H1 (cell line): ENCODE measurements around the gene SLC9A5. TPM values are rescaled to one million over a fixed set of nuclear protein-coding genes. Genes with fewer than 3 reads are reported as not detected.

ENCODE experiments used
- CTCF ChIA-PET: fragments of 300-600 bp; sonication (Branson Sonifier 250); formaldehyde crosslinking; loops from one replicate; lab custom pipeline; 2021; ENCODE audit not compliant: partially characterized antibody; lab: Charles Lee
- POLR2A ChIA-PET: fragments of 300-600 bp; sonication (Branson Sonifier 250); formaldehyde crosslinking; loops from one replicate; lab custom pipeline; 2021; ENCODE audit warnings: inconsistent platforms; ENCODE audit not compliant: partially characterized antibody; lab: Charles Lee
- DNase-seq, 2 experiments: peaks; one replicate each; pipeline versions ENCODE4 v3.0.0 to v3.0.0-alpha.2; 2010 to 2022; ENCODE audit warnings: low spot score in 2 of 2, low read depth in 1 of 2, mixed read lengths in 1 of 2
- FAIRE-seq: peaks from 2 replicates; lab custom pipeline; 2011; peaks lifted over from hg19 to GRCh38; lab: Jason Lieb, UNC
- H2AFZ ChIP-seq: 2 replicates; pipeline ENCODE4 v1.8.1; 2012; ENCODE audit warnings: low read length, inconsistent platforms
- H2AK5ac ChIP-seq: 2 replicates; pipeline ENCODE4 v1.6.1; 2013; ENCODE audit warnings: low read depth, low read length
- H2BK120ac ChIP-seq: replicated peaks from 2 replicates; pipeline ENCODE3; 2013; ENCODE audit warnings: low read depth, low read length, inconsistent platforms
- H2BK12ac ChIP-seq: 2 replicates; pipeline ENCODE4 v1.6.1; 2013; ENCODE audit warnings: low read depth, low read length
- H2BK15ac ChIP-seq: 2 replicates; pipeline ENCODE4 v1.6.1; 2013; ENCODE audit warnings: low read length
- H2BK20ac ChIP-seq: 2 replicates; pipeline ENCODE4 v1.6.1; 2013; ENCODE audit warnings: low read length
- H2BK5ac ChIP-seq: 2 replicates; pipeline ENCODE4 v1.6.1; 2013; ENCODE audit warnings: low read depth, low read length
- H3K14ac ChIP-seq: 2 replicates; pipeline ENCODE4 v1.6.1; 2013; ENCODE audit warnings: inconsistent platforms; ENCODE audit not compliant: insufficient read length
- H3K18ac ChIP-seq: 2 replicates; pipeline ENCODE4 v1.6.1; 2013; ENCODE audit warnings: low read length; ENCODE audit errors: extremely low read depth
- H3K23ac ChIP-seq: 2 replicates; pipeline ENCODE4 v1.6.1; 2013; ENCODE audit warnings: inconsistent platforms; ENCODE audit not compliant: insufficient read length
- H3K23me2 ChIP-seq: 2 replicates; pipeline ENCODE4 v1.6.1; 2013; ENCODE audit warnings: low read depth, low read length
- H3K27ac ChIP-seq: 2 replicates; pipeline ENCODE4 v1.6.1; 2011; ENCODE audit warnings: low read depth, low read length, inconsistent platforms
- H3K27me3 ChIP-seq, 4 experiments: replicated peaks in 1 of 4; 1 replicate in 1 of 4; 2 replicates in 3 of 4; pipeline versions ENCODE4 v1.6.1 to v1.8.1; 2011 to 2013; ENCODE audit warnings: low read length in 3 of 4, mild to moderate bottlenecking in 3 of 4, inconsistent platforms in 2 of 4, mixed read lengths in 2 of 4, moderate library complexity in 1 of 4; ENCODE audit not compliant: control insufficient read depth in 3 of 4, insufficient read depth in 3 of 4; ENCODE audit errors: extremely low read depth in 1 of 4
- H3K36me3 ChIP-seq, 4 experiments: 2 replicates each; pipeline versions ENCODE4 v1.6.1 to v1.8.1; 2011 to 2013; ENCODE audit warnings: mild to moderate bottlenecking in 4 of 4, low read length in 3 of 4, moderate library complexity in 2 of 4, control low read depth in 1 of 4, inconsistent platforms in 1 of 4; ENCODE audit not compliant: insufficient read depth in 4 of 4, control insufficient read depth in 2 of 4
- H3K4ac ChIP-seq: replicated peaks from 2 replicates; pipeline ENCODE3; 2013; ENCODE audit warnings: low read length, low read depth, mixed read lengths, inconsistent platforms; ENCODE audit not compliant: insufficient read length
- H3K4me1 ChIP-seq, 4 experiments: replicated peaks in 1 of 4; 1 replicate in 1 of 4; 2 replicates in 3 of 4; pipeline versions ENCODE4 v1.6.1 to v1.8.1; 2011 to 2013; ENCODE audit warnings: low read length in 3 of 4, inconsistent platforms in 2 of 4, mixed read lengths in 1 of 4; ENCODE audit not compliant: insufficient read depth in 4 of 4, control insufficient read depth in 3 of 4
- H3K4me2 ChIP-seq, 2 experiments: 2 replicates each; pipeline versions ENCODE4 v1.6.1 to v1.8.1; 2011 to 2013; ENCODE audit warnings: low read depth in 2 of 2, low read length in 2 of 2, control low read depth in 1 of 2, inconsistent platforms in 1 of 2, mild to moderate bottlenecking in 1 of 2; ENCODE audit not compliant: insufficient read depth in 1 of 2
- H3K4me3 ChIP-seq, 4 experiments: fragments of 200-600, 300-600 bp in 1 of 4; sonication (generic), shearing (Covaris generic), sonication (Bioruptor Twin) in 1 of 4; 2 replicates each; pipeline versions ENCODE4 v1.5.1 to v1.8.1; 2011 to 2016; ENCODE audit warnings: low read length in 4 of 4, low read depth in 3 of 4, control low read depth in 2 of 4, inconsistent platforms in 2 of 4, mild to moderate bottlenecking in 2 of 4, mixed read lengths in 1 of 4, moderate library complexity in 1 of 4; ENCODE audit not compliant: insufficient read depth in 2 of 4; ENCODE audit errors: extremely low read depth in 1 of 4
- H3K56ac ChIP-seq: replicated peaks from 2 replicates; pipeline ENCODE3; 2013; ENCODE audit warnings: low read depth, mild to moderate bottlenecking, mixed read lengths, low read length, inconsistent platforms; ENCODE audit not compliant: insufficient read length
- H3K79me1 ChIP-seq: 2 replicates; pipeline ENCODE4 v1.6.1; 2013; ENCODE audit warnings: low read depth, low read length, control low read depth
- H3K79me2 ChIP-seq, 2 experiments: 2 replicates each; pipeline versions ENCODE4 v1.6.1 to v1.8.1; 2012 to 2013; ENCODE audit warnings: low read length in 2 of 2, mild to moderate bottlenecking in 2 of 2, inconsistent platforms in 1 of 2; ENCODE audit not compliant: insufficient read depth in 2 of 2, control insufficient read depth in 1 of 2
- H3K9ac ChIP-seq, 4 experiments: replicated peaks in 1 of 4; 1 replicate in 1 of 4; 2 replicates in 3 of 4; pipeline versions ENCODE4 v1.6.1 to v1.8.1; 2011 to 2013; ENCODE audit warnings: low read depth in 3 of 4, low read length in 3 of 4, control low read depth in 2 of 4, mild to moderate bottlenecking in 2 of 4, moderate library complexity in 2 of 4, inconsistent platforms in 1 of 4; ENCODE audit errors: extremely low read depth in 1 of 4
- H3K9me3 ChIP-seq, 2 experiments: 2 replicates each; pipeline versions ENCODE4 v1.6.1 to v1.8.1; 2012 to 2013; ENCODE audit warnings: mild to moderate bottlenecking in 2 of 2, moderate library complexity in 2 of 2, control low read depth in 1 of 2, inconsistent platforms in 1 of 2, low read depth in 1 of 2, low read length in 1 of 2, mixed read lengths in 1 of 2; ENCODE audit not compliant: insufficient read depth in 2 of 2
- H4K20me1 ChIP-seq, 2 experiments: replicated peaks in 1 of 2; 2 replicates each; pipeline versions ENCODE3 to v1.8.1; 2011 to 2013; ENCODE audit warnings: inconsistent platforms in 2 of 2, low read length in 2 of 2, mild to moderate bottlenecking in 1 of 2; ENCODE audit not compliant: insufficient read depth in 2 of 2, control insufficient read depth in 1 of 2
- H4K5ac ChIP-seq: 2 replicates; pipeline ENCODE4 v1.6.1; 2013; ENCODE audit warnings: low read length, low read depth, mixed read lengths, inconsistent platforms; ENCODE audit not compliant: insufficient read length
- H4K8ac ChIP-seq: 2 replicates; pipeline ENCODE4 v1.8.0; 2013; ENCODE audit warnings: mild to moderate bottlenecking, moderate library complexity, low read length, inconsistent platforms; ENCODE audit not compliant: insufficient read depth; ENCODE audit errors: extremely low read depth
- H4K91ac ChIP-seq: replicated peaks from 2 replicates; pipeline ENCODE3; 2013; ENCODE audit warnings: low read length, mixed read lengths, inconsistent platforms; ENCODE audit not compliant: insufficient read length
- TAF7 ChIP-seq: optimal IDR thresholded peaks from 2 replicates; pipeline ENCODE3; 2011; ENCODE audit warnings: low read depth, mild to moderate bottlenecking, inconsistent platforms, low read length, moderate library complexity, borderline replicate concordance
- ZNF274 ChIP-seq: IDR thresholded peaks from 2 replicates; pipeline ENCODE4 v1.7.0; 2012; ENCODE audit warnings: low read length, borderline replicate concordance; ENCODE audit errors: extremely low read depth
- WGBS, 2 experiments: shearing (Covaris generic) in 1 of 2; methylation state at CpG; one replicate each; pipeline versions ENCODE4 v1.1.6 to v1.1.7; 2013 to 2015; ENCODE audit warnings: low lambda C conversion rate in 2 of 2, mixed read lengths in 2 of 2, inconsistent platforms in 1 of 2, low coverage in 1 of 2, missing lambda C conversion rate in 1 of 2; ENCODE audit not compliant: insufficient replicate concordance in 2 of 2, insufficient coverage in 1 of 2, insufficient read length in 1 of 2; ENCODE audit errors: extremely low coverage in 1 of 2, missing lambda C conversion rate in 1 of 2; 5-methylcytosine and 5-hydroxymethylcytosine counted together
- polyA plus RNA-seq, 7 experiments: library from polyadenylated mRNA; depleted of rRNA in 3 of 7; stranded (reverse) in 5 of 7; unstranded in 2 of 7; fragments of >200 nt in 5 of 7; fragments of 200-250 nt in 2 of 7; gene quantifications; 1 replicate in 5 of 7; 2 replicates in 1 of 7; 4 replicates in 1 of 7; pipeline versions ENCODE4 v1.2.1 to v1.2.3, GENCODE V29; 2011 to 2013; ENCODE audit warnings: missing spikeins in 2 of 7, mixed read lengths in 2 of 7
- total RNA-seq: library from RNA; stranded (reverse); fragmentation: NEBNext Ultra II Directional; extraction: Animal tissue kit (Norgen Biotek cat#: 25700); gene quantifications from 2 replicates; pipeline ENCODE4 v1.2.1, GENCODE V29; 2021

SLC9A5 gene
- total and polyA plus RNA-seq, 2 of the 8 experiments (the other 6 are each of a cell fraction or from before 2014, with no cell fraction given) = 7.9 to 8.6 TPM

GRCh38 chr16:67282447-67282805 is 33.6 kb downstream of the SLC9A5 start:
- no peak for TF ChIP-seq TAF7
- TF ChIP-seq ZNF274 = no peak
- no peak overlapping the region for H2AFZ ChIP-seq
- DNase-seq (no peak), FAIRE-seq (no peak)
- no peaks in the 10 kb centered on the region for H3K9me3 ChIP-seq
- no peak overlapping the region for H3K27ac ChIP-seq
- no peaks in the 10 kb centered on the region for H3K79me1 ChIP-seq
- no peak overlapping the region for H4K5ac ChIP-seq
- H3K36me3 ChIP-seq = no peaks in the 10 kb centered on the region
- H3K4ac ChIP-seq = no peak overlapping the region
- no peak overlapping the region for H3K4me2 ChIP-seq
- H3K23ac ChIP-seq = no peak overlapping the region
- H2BK12ac ChIP-seq = no peak overlapping the region
- POLR2A ChIA-PET = interaction anchor here (1.0 to 2.8 kb wide), 4 partner anchors 10 to 34 kb away, joined by 3 to 12 read pairs (median 4); partner anchors contain the start of genes FHOD1 and SLC9A5
- no peak overlapping the region for H2BK120ac ChIP-seq
- no peak overlapping the region for H2BK5ac ChIP-seq
- H3K79me2 ChIP-seq = no peaks in the 10 kb centered on the region
- H2BK15ac ChIP-seq = no peak overlapping the region
- no peak overlapping the region for H2AK5ac ChIP-seq
- H3K14ac ChIP-seq = no peak overlapping the region
- no peak overlapping the region for H3K56ac ChIP-seq
- peaks cover 2 to 9% of the 10 kb centered on the region in 2 experiments for H4K20me1 ChIP-seq
- CTCF ChIA-PET = interaction anchor here (0.6 to 10.5 kb wide), 17 partner anchors 8 to 161 kb away, joined by 3 to 217 read pairs (median 5); partner anchors contain the start of genes FHOD1, KCTD19 and LRRC36
- H4K91ac ChIP-seq = no peak overlapping the region
- H3K9ac ChIP-seq = no peak overlapping the region
- H3K4me3 ChIP-seq = no peak overlapping the region
- peaks cover 4% of the 10 kb centered on the region; the same call in 1 of the 2 replicates for H3K23me2 ChIP-seq
- 92% methylated on average over 10 of the region's 10 CpGs; no CpG with 5 or more reads in 1 of the 2 experiments for WGBS, 2 experiments
- H3K18ac ChIP-seq = no peak overlapping the region
- H3K4me1 ChIP-seq = peaks cover 0 to 2% (median 0%) of the 10 kb centered on the region in 4 experiments; a peak in 1 of 7 replicates
- H3K27me3 ChIP-seq = peaks cover 0 to 15% (median 12%) of the 10 kb centered on the region in 4 experiments; a peak in 5 of 7 replicates
- no peak overlapping the region for H2BK20ac ChIP-seq
- H4K8ac ChIP-seq = no peak overlapping the region
